COLO829 (cell line): ENCODE results near the gene ACR.
"Not testable (repeated sequence)": the region's sequence is repeated elsewhere in the genome, so short reads cannot be mapped to it uniquely, and the experiment has no call there.

Experiments used
- DNase-seq: peaks from one replicate; pipeline ENCODE4 v3.0.0; 2012; ENCODE audit warnings: low spot score

Gene ACR

DNA sequence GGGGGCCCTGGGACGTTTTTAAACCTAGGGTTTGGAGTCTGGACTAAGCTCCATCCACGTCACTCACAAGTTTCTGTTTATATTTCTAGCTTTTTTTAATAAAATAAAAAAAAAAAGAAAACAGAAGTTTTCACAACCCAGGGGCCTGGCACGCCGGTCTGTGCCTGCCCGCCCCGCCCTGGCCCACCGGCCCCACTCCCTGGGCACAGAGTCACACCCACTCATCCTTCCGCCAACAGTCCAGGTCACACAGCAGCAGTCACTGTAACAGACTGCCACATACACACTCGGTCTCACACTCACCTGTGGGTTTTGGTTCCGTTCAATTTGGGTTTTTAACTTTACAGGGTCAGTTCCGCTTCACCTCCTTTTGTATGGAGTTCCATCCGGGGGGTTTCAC lies 5.3 kb upstream of the ACR start:
- no peak for DNase-seq

GRCh38 chr22:50733521-50734342 lies 4.3 kb upstream of the ACR start:
- DNase-seq, result no peak

GRCh38 chr22:50734343-50734771 lies 3.6 kb upstream of the ACR start:
- DNase-seq, result no peak

DNA sequence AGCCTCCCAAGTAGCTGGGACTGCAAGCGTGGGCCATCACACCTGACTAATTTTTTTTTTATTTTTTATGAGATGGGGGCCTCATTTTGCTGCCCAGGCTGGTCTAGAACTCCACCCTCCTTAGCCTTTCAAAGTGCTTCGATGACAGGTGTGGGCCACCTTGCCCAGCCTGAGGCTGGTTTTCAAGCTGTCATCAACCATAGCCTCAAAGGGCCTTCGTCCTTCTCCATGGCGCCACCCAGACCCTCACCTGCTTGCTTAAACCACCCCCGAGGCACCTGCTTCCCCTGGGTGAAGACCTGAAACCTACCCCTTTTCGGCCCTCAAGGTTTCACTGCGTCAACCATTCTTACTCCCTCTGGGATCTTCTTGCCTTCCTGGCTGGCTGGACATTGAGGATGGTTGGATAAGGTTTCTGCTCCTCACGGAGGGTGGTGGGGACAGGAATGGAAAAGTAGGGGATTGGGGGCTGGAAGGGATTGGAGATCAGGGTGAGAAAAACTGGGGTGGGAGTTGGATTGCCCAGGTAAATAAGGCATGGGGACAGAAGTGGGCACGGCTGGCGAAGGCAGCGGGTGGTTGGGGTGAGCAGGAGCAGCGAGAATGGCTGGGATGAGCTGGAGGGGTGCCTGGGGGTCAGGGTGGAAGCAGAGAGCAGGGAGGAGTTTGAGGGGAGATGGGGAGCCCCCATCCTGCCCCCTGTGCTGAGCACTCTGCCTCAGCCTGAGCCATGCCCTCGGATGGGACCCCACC lies 2.8 kb upstream of the ACR start:
- DNase-seq, result no peak

GRCh38 chr22:50735739-50736030 lies 2.3 kb upstream of the ACR start:
- no peak for DNase-seq

DNA sequence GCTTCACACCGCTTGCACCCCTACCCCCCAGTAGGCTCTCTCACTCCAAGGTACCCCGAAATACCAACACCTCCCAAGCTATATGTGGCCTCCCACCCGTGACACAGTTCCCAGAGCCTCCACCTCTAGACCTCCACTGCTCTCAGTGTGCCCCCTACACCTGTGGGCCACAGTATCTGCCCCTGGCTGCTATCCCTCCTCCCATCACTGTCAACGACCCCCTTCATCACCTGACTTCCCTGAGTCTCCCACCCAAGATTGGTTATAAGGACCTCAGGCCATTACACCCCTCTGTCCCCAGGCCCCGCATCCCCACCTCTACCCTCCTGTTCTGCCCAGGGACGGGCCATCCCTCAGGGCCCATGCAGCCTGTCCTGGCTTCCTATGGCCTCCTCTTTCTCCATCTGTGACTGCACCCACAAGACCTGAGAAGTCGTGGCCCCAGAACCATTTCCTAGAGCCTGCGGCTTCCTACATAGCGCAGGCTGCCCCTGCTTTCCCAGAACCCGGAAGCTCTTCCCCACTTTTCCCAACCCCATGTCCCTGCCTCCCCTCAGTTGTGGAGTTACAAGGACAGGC lies 734 bp downstream of the ACR start:
- DNase-seq, result no peak

GRCh38 chr22:50739279-50739691 lies 1.3 kb downstream of the ACR start:
- no peak for DNase-seq

GRCh38 chr22:50739894-50740293 lies 1.9 kb downstream of the ACR start:
- DNase-seq, result no peak

GRCh38 chr22:50740714-50741113 lies 2.7 kb downstream of the ACR start:
- not testable (repeated sequence) for DNase-seq

- not testable (repeated sequence) for DNase-seq
Observed at GRCh38 chr22:50744424-50744823, 6.4 kb downstream of the ACR start.

GRCh38 chr22:50747521-50747920 lies 9.5 kb downstream of the ACR start:
- DNase-seq, result not testable (repeated sequence)

DNA sequence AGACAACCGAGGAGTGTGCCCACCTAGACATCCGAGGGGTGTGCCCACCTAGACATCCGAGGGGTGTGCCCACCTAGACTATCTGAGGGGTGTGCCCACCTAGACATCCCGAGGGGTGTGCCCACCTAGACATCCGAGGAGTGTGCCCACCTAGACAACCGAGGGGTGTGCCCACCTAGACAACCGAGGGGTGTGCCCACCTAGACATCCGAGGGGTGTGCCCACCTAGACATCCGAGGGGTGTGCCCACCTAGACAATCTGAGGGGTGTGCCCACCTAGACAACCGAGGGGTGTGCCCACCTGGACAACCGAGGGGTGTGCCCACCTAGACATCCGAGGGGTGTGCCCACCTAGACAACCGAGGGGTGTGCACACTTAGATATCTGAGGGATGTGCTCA lies 10.6 kb downstream of the ACR start:
- DNase-seq, result not testable (repeated sequence)

DNA sequence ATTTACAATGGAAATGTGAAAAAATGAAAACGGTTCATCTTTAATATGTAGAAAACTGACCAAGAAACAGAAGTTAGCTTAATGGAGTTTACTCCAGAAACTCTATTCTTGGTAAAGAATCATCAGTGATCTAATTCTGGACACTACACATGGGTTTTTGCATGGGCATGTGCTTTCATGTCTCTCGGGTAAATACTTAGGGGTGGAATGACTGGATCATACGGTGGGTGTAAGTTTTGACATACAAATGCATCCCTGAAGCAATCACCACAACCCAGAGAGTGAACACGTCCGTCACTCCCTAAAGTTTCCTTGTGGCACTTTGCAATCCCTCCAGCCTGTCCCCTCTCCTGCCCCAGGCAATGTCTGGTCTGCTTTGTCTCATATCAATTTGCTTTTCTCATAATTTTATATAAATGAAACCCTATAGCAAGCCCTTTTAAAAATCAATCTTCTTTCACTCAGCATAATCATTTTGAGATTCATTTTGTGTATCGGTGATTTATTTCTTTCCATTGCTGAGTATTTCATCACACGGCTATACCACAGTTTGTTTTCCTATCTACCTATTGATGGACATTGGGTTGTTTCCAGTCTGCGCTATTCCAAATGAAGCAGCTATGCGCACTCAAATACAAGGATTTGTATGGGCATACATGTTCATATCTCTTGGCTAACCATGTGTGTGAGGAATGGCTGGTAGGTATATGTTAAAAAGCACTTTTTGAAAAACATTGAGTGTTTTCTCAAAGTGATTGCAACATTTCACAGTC lies 11.5 kb downstream of the ACR start:
- not testable (repeated sequence) for DNase-seq

DNA sequence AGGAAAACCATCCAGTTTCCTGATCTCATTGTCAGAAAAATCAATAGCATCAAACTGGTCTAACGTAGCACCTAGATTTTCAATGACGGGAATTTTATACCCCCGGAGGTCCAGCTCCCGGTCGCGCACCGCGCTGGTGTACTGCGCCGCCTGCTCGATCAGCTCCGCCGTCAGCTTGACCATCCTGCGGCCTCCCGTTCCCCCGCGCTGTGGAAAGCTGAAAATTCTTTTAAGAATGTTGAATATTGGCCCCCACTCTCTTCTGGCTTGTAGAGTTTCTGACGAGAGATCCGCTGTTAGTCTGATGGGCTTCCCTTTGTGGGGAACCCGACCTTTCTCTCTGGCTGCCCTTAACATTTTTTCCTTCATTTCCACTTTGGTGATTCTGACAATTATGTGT lies 17.2 kb downstream of the ACR start:
- not testable (repeated sequence) for DNase-seq

DNA sequence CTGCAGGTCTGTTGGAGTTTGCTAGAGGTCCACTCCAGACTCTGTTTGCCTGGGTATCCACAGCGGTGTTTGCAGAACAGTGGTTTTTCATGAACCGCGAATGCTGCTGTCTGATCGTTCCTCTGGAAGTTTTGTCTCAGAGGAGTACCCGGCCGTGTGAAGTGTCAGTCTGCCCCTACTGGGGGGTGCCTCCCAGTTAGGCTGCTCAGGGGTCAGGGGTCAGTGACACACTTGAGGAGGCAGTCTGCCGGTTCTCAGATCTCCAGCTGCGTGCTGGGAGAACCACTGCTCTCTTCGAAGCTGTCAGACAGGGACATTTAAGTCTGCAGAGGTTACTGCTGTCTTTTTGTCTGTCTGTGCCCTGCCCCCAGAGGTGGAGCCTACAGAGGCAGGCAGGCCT lies 18.4 kb downstream of the ACR start:
- DNase-seq, result not testable (repeated sequence)

DNA sequence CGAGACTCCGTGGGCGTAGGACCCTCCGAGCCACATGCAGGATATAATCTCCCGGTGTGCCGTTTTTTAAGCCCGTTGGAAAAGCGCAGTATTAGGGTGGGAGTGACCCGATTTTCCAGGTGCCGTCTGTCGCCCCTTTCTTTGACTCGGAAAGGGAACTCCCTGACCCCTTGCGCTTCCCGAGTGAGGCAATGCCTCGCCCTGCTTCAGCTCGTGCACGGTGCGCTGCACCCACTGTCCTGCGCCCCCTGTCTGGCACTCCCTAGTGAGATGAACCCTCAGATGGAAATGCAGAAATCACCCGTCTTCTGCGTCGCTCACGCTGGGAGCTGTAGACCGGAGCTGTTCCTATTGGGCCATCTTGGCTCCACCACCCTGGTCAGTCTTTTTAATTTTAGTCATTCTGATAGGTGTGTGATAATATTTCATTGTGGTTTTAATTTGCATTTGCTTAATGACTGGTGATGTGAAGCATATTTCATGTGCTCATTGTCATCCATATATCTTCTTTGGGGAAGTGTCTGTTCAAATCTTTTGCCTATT lies 19.0 kb downstream of the ACR start:
- not testable (repeated sequence) for DNase-seq

DNA sequence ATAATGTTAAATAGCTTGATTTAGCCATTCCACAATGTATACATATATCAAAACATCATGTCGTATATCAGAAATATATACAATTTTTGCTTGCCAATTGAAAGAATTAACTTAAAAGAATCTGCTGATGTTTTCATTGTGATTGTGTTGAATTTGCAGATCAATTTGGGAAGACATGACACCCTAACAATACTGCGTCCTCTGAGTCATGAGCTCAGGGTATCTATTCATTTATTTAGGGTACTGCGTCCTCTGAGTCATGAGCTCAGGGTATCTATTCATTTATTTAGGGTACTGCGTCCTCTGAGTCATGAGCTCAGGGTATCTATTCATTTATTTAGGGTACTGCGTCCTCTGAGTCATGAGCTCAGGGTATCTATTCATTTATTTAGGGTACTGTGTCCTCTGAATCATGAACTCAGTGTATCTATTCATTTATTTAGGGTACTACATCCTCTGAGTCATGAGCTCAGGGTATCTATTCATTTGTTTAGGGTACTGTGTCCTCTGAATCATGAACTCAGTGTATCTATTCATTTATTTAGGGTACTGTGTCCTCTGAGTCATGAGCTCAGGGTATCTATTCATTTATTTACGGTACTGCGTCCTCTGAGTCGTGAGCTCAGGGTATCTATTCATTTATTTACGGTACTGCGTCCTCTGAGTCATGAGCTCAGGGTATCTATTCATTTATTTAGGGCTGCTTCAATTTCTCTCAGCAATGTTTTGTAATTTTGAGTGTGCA lies 21.8 kb downstream of the ACR start:
- DNase-seq, result not testable (repeated sequence)

DNA sequence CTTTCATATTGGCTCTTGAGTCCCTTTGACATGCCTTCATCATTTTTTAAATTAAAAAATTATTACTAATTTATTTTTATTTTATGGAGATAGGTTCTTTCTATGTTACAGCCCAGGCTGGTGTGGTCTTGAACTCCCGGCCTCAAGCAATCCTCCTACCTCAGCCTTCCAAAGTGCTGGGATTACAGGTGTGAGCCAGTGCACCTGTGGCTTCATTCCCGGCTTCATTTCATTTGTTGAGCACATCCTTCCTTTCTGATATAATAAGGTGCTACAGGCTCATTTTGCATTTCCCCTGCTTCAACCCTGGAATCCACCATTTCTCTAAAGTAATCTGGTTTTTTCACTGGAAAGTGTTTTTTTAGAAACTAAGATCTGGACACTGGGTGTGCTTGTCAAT lies 23.8 kb downstream of the ACR start:
- not testable (repeated sequence) for DNase-seq

GRCh38 chr22:50764288-50764687 lies 26.3 kb downstream of the ACR start:
- not testable (repeated sequence) for DNase-seq

DNA sequence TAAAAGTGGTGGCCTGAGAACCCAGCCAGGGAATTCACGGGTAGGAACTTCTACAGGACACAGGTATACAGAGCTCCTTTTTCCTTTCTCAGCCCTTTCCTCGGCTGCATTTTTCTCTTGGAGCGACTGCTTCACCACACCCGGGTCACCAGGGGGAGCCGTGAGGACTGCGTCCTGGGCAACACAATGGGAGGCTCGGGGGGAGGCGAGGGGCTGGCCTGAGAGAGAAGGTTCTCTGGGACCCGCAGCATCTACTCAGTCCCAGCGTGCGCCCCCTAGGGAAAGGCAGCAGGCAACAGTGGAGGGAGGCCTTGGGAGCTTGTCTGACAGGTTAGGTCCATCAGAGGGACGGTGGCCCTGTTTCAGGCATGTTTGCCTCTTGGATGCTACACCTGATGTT lies 37.1 kb downstream of the ACR start:
- not testable (repeated sequence) for DNase-seq

DNA sequence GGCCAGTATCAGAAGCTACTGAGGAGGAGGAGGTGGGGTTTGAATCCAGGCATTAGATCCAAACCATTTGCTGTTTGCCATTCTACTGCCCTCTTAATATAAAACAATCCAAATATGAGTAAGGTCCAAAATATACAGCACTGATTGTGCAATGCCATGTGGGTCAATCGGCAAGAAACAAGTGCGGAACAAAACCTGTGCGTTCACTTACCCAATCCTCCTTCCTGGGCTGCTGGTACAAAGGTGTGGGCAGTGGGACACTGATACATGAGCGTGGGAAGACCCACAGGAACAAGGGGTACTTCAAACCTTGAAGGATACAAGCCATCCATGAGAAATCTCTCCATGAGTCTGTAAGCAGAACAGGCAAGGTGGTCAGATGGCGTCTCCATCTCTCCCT lies 39.6 kb downstream of the ACR start:
- DNase-seq, result not testable (repeated sequence)
